ENCODE results near the gene PRKAR1B. TPM values are rescaled to one million over a fixed set of nuclear protein-coding genes. Genes with fewer than 3 reads are reported as not detected.

Gene PRKAR1B
- polyA plus RNA-seq, 1 of the 3 experiments (the other 2 are of a cell fraction), result 63.7 TPM

GRCh38 chr7:549891-550625, 177.0 kb downstream of the PRKAR1B start:
- no peaks in the 10 kb centered on the region for H4K20me1 ChIP-seq (ENCODE audit: insufficient read depth)
- no peak for DNase-seq
- H3K9me2 ChIP-seq, result no peaks in the 10 kb centered on the region
- no peak overlapping the region for H3K9ac ChIP-seq
- no peak overlapping the region for H3K4me2 ChIP-seq
- H3K9me3 ChIP-seq, result no peaks in the 10 kb centered on the region
- no peak overlapping the region for H3K27ac ChIP-seq (ENCODE audit: low read depth in 2 of 2, low read length in 1 of 2)
- no peaks in the 10 kb centered on the region for H3K4me1 ChIP-seq (ENCODE audit: control insufficient read depth in 1 of 2, insufficient read depth in 2 of 2, low read depth in 1 of 2, low read length in 1 of 2)
- no peak overlapping the region for H3K4me3 ChIP-seq (ENCODE audit: low read depth in 2 of 2, low read length in 1 of 2)
- CTCF ChIA-PET, result no interaction called here
- no peak for TF ChIP-seq TEAD4 (IDR thresholded peaks at IDR 0.05; ENCODE audit: borderline replicate concordance, insufficient read depth)
- no peak for TF ChIP-seq RCOR1 (IDR thresholded peaks at IDR 0.05; ENCODE audit: low read length)
- no peak for TF ChIP-seq CHD2 (IDR thresholded peaks at IDR 0.05; ENCODE audit: low read length, partially characterized antibody)
- TF ChIP-seq EP300 (IDR thresholded peaks at IDR 0.05; ENCODE audit: borderline replicate concordance in 1 of 2, low read depth in 1 of 2, low read length in 1 of 2), result no peak
- TF ChIP-seq MEF2A (IDR thresholded peaks at IDR 0.05; ENCODE audit: borderline replicate concordance, low read depth), result no peak
- TF ChIP-seq FOXJ3 (CRISPR knock-in tag; IDR thresholded peaks at IDR 0.05), result no peak
- TF ChIP-seq YY1 (IDR thresholded peaks at IDR 0.05; ENCODE audit: low read depth), result no peak
- no peak for TF ChIP-seq USF2 (IDR thresholded peaks at IDR 0.05; ENCODE audit: borderline replicate concordance, low read depth, low read length)
- TF ChIP-seq POLR2AphosphoS5 (IDR thresholded peaks at IDR 0.05; ENCODE audit: low read depth, low read length), result no peak
- no peak for TF ChIP-seq REST (IDR thresholded peaks at IDR 0.05; ENCODE audit: low read depth, low read length)
- H3K27me3 ChIP-seq (ENCODE audit: insufficient read depth), result no peaks in the 10 kb centered on the region
- no peak overlapping the region for H2AFZ ChIP-seq (ENCODE audit: low read depth)
- no peaks in the 10 kb centered on the region for H3K79me2 ChIP-seq (ENCODE audit: insufficient read depth)
- POLR2A ChIA-PET, result no interaction called here
- H3F3A ChIP-seq (replicated peaks; ENCODE audit: insufficient read depth), result peaks cover 3% of the 10 kb centered on the region
- H3K36me3 ChIP-seq (replicated peaks in 1 of 2; ENCODE audit: control insufficient read depth in 1 of 2, insufficient read depth in 2 of 2, low read length in 1 of 2), result peaks cover 0 to 9% of the 10 kb centered on the region in 2 experiments
- 95% methylated on average over 30 of the region's 31 CpGs for WGBS (ENCODE audit: low lambda C conversion rate)
